Measurements from ENCODE around the gene COL20A1. TPM values are rescaled to one million over a fixed set of nuclear protein-coding genes. Genes with fewer than 3 reads are reported as not detected.
A peak's percentile ranks its signal among the peaks of the same experiment; 100 is the strongest.

Gene COL20A1
- total and polyA plus RNA-seq, 7 donors: 0.07 TPM; not detected in 6

GRCh38 chr20:63273635-63274380 lies 19.2 kb upstream of the COL20A1 start:
- DNase-seq: no peak
- H3K4me3 ChIP-seq: peak overlapping the region; percentile 86 to 95 (median 90)
- TF ChIP-seq POLR2A (IDR thresholded peaks at IDR 0.05) (no peak), EP300 (IDR thresholded peaks at IDR 0.05) (no peak), CTCF (IDR thresholded peaks at IDR 0.05) (no peak), POLR2AphosphoS5 (IDR thresholded peaks at IDR 0.05) (no peak)
- peaks cover 0 to 30% (median 25%) of the 10 kb centered on the region in 4 donors for H3K4me1 ChIP-seq
- peaks cover 0 to 34% (median 24%) of the 10 kb centered on the region in 4 donors for H3K36me3 ChIP-seq
- no peaks in the 10 kb centered on the region for H3K9me3 ChIP-seq
- no peak overlapping the region for H3K27ac ChIP-seq
- 16 to 47% methylated on average over 20 of the region's 20 CpGs for WGBS, 2 donors
- no peaks in the 10 kb centered on the region for H3K27me3 ChIP-seq
- intact Hi-C loops (cut with DNase I): loop anchor here (2.0 kb wide), 1 partner anchor 57 kb away; the partner anchor contains the start of gene YTHDF1

DNA sequence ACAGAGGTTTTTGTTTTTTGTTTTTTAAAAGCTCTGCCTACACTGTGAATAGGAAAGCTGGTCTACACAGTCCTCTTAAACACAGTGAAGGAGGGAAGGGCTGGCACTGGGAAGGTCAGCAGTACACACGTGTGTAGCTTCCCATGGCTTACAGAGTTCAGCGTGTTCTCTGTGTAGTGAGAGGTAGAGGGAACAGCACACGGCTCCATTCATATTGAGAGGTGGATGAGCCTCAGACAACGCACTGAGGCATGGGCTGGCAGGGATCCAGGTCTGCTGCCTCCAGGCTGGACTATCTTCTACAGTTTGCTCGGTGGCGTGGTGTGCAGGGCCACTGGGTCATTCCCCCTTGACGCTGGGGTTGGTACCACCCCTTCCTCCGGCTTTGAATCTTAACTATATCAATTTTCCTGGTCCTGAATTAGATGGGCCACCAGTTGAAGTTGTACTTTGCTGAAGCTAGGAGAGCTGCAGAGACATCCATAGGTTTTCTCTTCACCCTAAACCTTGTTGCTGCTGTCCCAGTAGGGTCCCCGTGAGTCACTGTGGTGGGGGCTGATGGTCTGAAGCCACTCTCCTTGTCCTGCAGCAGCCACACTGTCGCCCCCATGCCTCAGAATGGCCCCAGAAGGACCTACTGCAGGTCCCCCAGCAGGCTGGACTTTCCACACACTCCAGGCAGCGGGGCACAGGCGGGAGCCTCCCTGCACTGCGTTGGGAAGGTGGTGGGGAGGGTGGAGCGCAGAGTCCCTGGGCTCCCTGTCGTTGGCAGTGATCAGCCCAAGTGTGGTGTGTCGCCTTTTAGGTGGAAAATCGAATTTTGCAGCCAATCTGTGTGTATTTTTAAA lies 18.4 kb upstream of the COL20A1 start:
- Histone ChIP-seq H3K27me3 (no peaks in the 10 kb centered on the region), H3K27ac (no peak overlapping the region), H3K4me3 (peak overlapping the region in 1 of 4 donors; percentile 91), H3K36me3 (peaks cover 0 to 42% (median 32%) of the 10 kb centered on the region in 4 donors), H3K9me3 (no peaks in the 10 kb centered on the region), H3K4me1 (peaks cover 0 to 30% (median 25%) of the 10 kb centered on the region in 4 donors)
- no peak for DNase-seq
- no peak for TF ChIP-seq CTCF (IDR thresholded peaks at IDR 0.05)
- TF ChIP-seq POLR2A (IDR thresholded peaks at IDR 0.05): no peak
- TF ChIP-seq EP300 (IDR thresholded peaks at IDR 0.05): no peak
- TF ChIP-seq POLR2AphosphoS5 (IDR thresholded peaks at IDR 0.05): no peak
- 82 to 85% methylated on average over 17 of the region's 17 CpGs for WGBS, 2 donors
- intact Hi-C loops (cut with DNase I): no loop called here

- Histone ChIP-seq H3K4me3 (no peak overlapping the region), H3K36me3 (peaks cover 0 to 54% (median 41%) of the 10 kb centered on the region in 4 donors), H3K27me3 (no peaks in the 10 kb centered on the region), H3K27ac (no peak overlapping the region), H3K4me1 (peaks cover 0 to 30% (median 25%) of the 10 kb centered on the region in 4 donors), H3K9me3 (no peaks in the 10 kb centered on the region)
- WGBS, 2 donors: 95 to 96% methylated on average over 18 of the region's 18 CpGs
- no peak for TF ChIP-seq POLR2AphosphoS5 (IDR thresholded peaks at IDR 0.05)
- no peak for TF ChIP-seq CTCF (IDR thresholded peaks at IDR 0.05)
- no peak for TF ChIP-seq EP300 (IDR thresholded peaks at IDR 0.05)
- TF ChIP-seq POLR2A (IDR thresholded peaks at IDR 0.05): no peak
- intact Hi-C loops (cut with DNase I): no loop called here
- DNase-seq: no peak
These were observed 17.2 kb upstream of the COL20A1 start for GRCh38 chr20:63275825-63276224.

DNA sequence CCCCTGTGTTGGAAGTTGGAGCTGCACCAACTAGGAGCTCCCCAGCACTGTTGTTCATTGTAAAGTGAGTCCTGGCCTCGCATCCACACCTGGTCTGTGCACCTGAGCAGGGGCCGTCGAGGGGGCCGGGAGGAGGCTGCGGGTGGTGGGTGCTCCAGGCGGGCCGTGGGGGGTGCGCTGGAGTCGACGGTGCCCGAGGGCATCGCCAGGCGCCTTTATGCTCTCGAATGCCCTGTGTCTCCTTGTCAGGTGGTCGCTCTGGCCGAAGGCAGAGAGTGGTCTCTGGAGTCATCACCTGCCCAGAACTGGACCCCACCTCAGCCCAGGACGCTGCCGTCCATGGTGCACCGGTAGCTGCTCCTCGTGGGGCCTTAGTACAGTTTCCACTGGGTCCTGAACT lies 16.0 kb upstream of the COL20A1 start:
- TF ChIP-seq CTCF (IDR thresholded peaks at IDR 0.05) (no peak), EP300 (IDR thresholded peaks at IDR 0.05) (no peak), POLR2AphosphoS5 (IDR thresholded peaks at IDR 0.05) (no peak), POLR2A (IDR thresholded peaks at IDR 0.05) (no peak)
- no peak for DNase-seq
- Histone ChIP-seq H3K27ac (no peak overlapping the region), H3K9me3 (no peaks in the 10 kb centered on the region), H3K36me3 (peaks cover 0 to 65% (median 47%) of the 10 kb centered on the region in 4 donors), H3K4me1 (peaks cover 0 to 25% (median 19%) of the 10 kb centered on the region in 4 donors), H3K4me3 (no peak overlapping the region), H3K27me3 (no peaks in the 10 kb centered on the region)
- WGBS, 2 donors: 96 to 97% methylated on average over 20 of the region's 20 CpGs
- intact Hi-C loops (cut with DNase I): no loop called here

All from sigmoid colon (tissue), 7 donors.